Measurements from ENCODE around the gene DMRT2. TPM values are rescaled to one million over a fixed set of nuclear protein-coding genes. Genes with fewer than 3 reads are reported as not detected.

The DMRT2 gene
- total and polyA plus RNA-seq, 7 experiments from 2014 or later: 0.44 TPM; not detected in 6

DNA sequence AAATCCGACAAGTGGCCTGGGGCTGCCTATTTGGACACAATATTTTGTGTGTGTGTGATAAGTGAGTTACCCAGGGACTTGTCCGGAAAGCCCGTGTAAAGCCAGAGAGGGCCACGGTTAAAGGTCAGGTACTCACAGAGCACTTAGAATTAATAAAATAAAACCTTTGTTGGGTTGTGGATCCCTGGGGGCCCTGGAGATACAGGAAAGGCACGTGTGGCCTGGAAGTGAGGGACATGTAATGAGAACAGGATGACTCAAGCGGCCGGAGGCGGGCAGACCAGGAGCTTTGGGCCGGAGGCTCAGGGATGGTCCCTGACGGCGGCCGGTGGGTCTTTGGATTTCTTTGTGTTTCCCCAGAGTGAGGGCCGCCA, 1.0 kb downstream of the DMRT2 start:
- peaks cover 11 to 32% of the 10 kb centered on the region in 2 donors for H3K4me1 ChIP-seq (ENCODE audit: control insufficient read depth in 2 of 2, insufficient read depth in 2 of 2, low read length in 2 of 2)
- POLR2A ChIA-PET: no interaction called here

DNA sequence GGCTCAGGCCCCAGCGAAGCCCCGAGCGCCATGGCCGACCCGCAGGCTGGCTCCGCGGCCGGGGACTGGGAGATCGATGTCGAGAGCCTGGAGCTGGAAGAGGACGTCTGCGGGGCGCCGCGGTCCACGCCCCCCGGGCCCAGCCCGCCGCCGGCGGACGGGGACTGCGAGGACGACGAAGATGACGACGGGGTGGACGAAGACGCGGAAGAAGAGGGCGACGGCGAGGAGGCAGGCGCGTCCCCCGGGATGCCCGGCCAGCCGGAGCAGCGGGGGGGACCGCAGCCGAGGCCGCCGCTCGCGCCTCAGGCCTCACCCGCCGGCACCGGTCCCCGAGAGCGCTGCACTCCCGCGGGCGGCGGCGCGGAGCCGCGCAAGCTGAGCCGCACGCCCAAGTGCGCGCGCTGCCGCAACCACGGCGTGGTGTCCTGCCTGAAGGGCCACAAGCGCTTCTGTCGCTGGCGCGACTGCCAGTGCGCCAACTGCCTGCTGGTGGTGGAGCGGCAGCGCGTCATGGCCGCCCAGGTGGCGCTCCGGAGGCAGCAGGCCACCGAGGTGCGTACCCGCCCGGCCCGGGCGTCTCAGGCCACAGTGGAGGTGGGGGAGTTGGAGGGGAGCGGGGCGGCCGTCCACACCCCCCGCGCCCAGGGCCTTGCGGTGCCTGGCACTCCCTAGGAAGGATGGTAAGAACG, 1.6 kb downstream of the DMRT2 start:
- intact Hi-C loops (cut with micrococcal nuclease): loop anchor here in 1 of 2 donors (2.0 kb wide), 1 partner anchor 209 kb away; no protein-coding TSS in a partner anchor
- Mint-ChIP-seq H3K27me3 (peaks cover 83 to 93% (median 90%) of the 10 kb centered on the region in 5 donors), H3K4me3 (peak overlapping the region in 7 of 10 donors; percentile 63 to 87 (median 75)), H3K4me1 (peaks cover 31 to 52% (median 48%) of the 10 kb centered on the region in 7 donors), H3K36me3 (peaks cover 0 to 8% (median 5%) of the 10 kb centered on the region in 5 donors), H3K27ac (no peak overlapping the region), H3K9me3 (peaks cover 0 to 32% (median 18%) of the 10 kb centered on the region in 11 donors)
- POLR2A ChIA-PET: no interaction called here
- ATAC-seq (no peak), DNase-seq (no peak)
- CTCF ChIA-PET: no interaction called here
- Histone ChIP-seq H3K9me3 (ENCODE audit: control insufficient read depth in 2 of 3, low read length in 3 of 3) (no peaks in the 10 kb centered on the region), H3K27ac (ENCODE audit: low read depth, low read length) (no peak overlapping the region), H3K4me3 (ENCODE audit: low read length) (peak overlapping the region; percentile 24), H3K36me3 (ENCODE audit: control insufficient read depth in 2 of 3, insufficient read depth in 3 of 3, low read length in 3 of 3) (no peaks in the 10 kb centered on the region), H3K27me3 (ENCODE audit: control insufficient read depth in 2 of 2, insufficient read depth in 2 of 2, low read length in 2 of 2) (peaks cover 6 to 44% of the 10 kb centered on the region in 2 donors), H3K4me1 (ENCODE audit: control insufficient read depth in 2 of 2, insufficient read depth in 2 of 2, low read length in 2 of 2) (peaks cover 11 to 32% of the 10 kb centered on the region in 2 donors)

More for the DNA sequence above, 1.0 kb downstream of the DMRT2 start:
- intact Hi-C loops (cut with micrococcal nuclease): loop anchor here in 1 of 2 donors (2.0 kb wide), 1 partner anchor 208 kb away; no protein-coding TSS in a partner anchor
- CTCF ChIA-PET: no interaction called here
- ATAC-seq: no peak
- Histone ChIP-seq H3K36me3 (ENCODE audit: control insufficient read depth in 2 of 3, insufficient read depth in 3 of 3, low read length in 3 of 3) (no peaks in the 10 kb centered on the region), H3K27ac (ENCODE audit: low read depth, low read length) (no peak overlapping the region), H3K27me3 (ENCODE audit: control insufficient read depth in 2 of 2, insufficient read depth in 2 of 2, low read length in 2 of 2) (peaks cover 6 to 49% of the 10 kb centered on the region in 2 donors), H3K4me3 (ENCODE audit: low read length) (no peak overlapping the region), H3K9me3 (ENCODE audit: control insufficient read depth in 2 of 3, low read length in 3 of 3) (no peaks in the 10 kb centered on the region)
- Mint-ChIP-seq H3K4me1 (peaks cover 34 to 57% (median 51%) of the 10 kb centered on the region in 7 donors), H3K36me3 (peaks cover 0 to 8% (median 5%) of the 10 kb centered on the region in 5 donors), H3K4me3 (peak overlapping the region; percentile 31 to 87 (median 54)), H3K9me3 (peaks cover 0 to 32% (median 18%) of the 10 kb centered on the region in 11 donors), H3K27me3 (peaks cover 81 to 94% (median 90%) of the 10 kb centered on the region in 5 donors), H3K27ac (peak overlapping the region in 1 of 9 donors; percentile 46)
- DNase-seq: no peak

DNA sequence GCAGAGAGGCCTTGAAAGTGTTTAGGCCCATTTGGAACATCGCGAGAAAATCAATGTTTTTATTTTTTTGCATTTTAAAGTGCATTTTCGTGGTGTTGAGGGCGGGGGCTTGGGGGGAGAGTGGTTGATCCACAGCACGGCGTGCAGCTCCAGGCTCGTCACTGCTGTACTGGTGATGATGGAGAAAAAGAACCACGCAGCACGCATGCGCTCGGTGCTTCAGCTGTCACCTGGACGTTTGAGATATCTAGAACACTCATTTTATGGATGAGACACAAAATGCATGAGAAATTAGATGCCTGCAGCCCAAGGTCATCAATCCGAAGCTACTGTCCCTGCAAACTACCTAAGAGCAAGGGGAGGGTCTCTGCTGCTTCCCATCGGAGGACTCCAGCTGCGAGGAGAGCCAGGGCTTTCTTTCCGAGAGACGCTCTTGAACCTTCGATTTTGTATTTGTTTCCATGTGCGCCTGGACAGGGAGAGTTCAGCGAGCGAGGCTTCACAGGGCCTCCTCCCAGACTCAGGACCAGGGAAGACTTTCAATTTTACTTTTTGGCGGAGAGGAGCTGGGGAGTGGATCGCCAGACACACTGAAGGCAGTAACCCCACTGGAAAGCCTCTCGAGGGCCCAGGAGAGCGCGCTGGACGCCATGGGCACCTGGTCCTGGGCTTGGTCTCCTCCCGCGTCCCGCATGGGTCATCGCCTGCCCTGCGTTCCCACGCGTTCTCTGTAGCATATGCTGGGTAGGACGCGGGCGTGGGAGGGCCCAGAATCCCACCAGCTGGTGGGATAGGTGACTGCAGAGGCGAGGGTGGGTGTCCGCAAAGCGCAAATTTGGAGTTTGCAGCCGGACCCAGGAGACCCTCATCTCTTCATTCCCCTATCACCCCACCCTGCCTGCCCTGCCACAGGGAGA, 2.5 kb downstream of the DMRT2 start:
- Mint-ChIP-seq H3K9me3 (peaks cover 0 to 26% (median 16%) of the 10 kb centered on the region in 11 donors), H3K4me1 (peaks cover 23 to 43% (median 40%) of the 10 kb centered on the region in 7 donors), H3K27me3 (peaks cover 77 to 89% (median 86%) of the 10 kb centered on the region in 5 donors), H3K4me3 (peak overlapping the region in 9 of 10 donors; percentile 54 to 80 (median 65)), H3K36me3 (peaks cover 0 to 8% (median 5%) of the 10 kb centered on the region in 5 donors), H3K27ac (peak overlapping the region in 2 of 9 donors; percentile 52 to 82)
- H3K36me3 ChIP-seq (ENCODE audit: control insufficient read depth in 2 of 3, insufficient read depth in 3 of 3, low read length in 3 of 3): no peaks in the 10 kb centered on the region
- ChIA-PET CTCF (no interaction called here), POLR2A (no interaction called here)
- DNase-seq (no peak), ATAC-seq (no peak)
- no peaks in the 10 kb centered on the region for H3K9me3 ChIP-seq (ENCODE audit: control insufficient read depth in 2 of 3, low read length in 3 of 3)
- H3K4me3 ChIP-seq (ENCODE audit: low read length): peak overlapping the region; percentile 24
- H3K27ac ChIP-seq (ENCODE audit: low read depth, low read length): no peak overlapping the region
- peaks cover 6 to 35% of the 10 kb centered on the region in 2 donors for H3K27me3 ChIP-seq (ENCODE audit: control insufficient read depth in 2 of 2, insufficient read depth in 2 of 2, low read length in 2 of 2)
- intact Hi-C loops (cut with micrococcal nuclease): no loop called here
- peaks cover 5 to 29% of the 10 kb centered on the region in 2 donors for H3K4me1 ChIP-seq (ENCODE audit: control insufficient read depth in 2 of 2, insufficient read depth in 2 of 2, low read length in 2 of 2)

DNA sequence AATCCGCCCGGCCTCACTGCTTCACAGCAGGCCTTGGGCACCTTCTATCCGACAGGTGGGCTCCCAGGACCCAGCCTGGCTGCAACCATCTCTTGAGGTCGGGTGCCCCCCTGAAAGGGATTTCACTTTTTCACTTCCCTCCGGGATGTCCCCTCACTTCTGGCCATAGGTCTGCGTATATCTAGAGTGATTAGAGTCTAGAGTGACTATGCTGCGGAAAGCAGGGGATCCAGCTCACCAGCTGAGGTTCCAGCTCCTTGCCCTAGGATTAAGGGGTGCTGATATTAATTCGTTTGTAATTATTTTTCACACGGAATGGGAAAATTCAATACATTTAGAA, 3.1 kb downstream of the DMRT2 start:
- intact Hi-C loops (cut with micrococcal nuclease): no loop called here
- peak overlapping the region in 3 of 10 donors; percentile 9 to 80 (median 17) for H3K4me3 Mint-ChIP-seq
- peaks cover 0 to 23% (median 14%) of the 10 kb centered on the region in 11 donors for H3K9me3 Mint-ChIP-seq

DNA sequence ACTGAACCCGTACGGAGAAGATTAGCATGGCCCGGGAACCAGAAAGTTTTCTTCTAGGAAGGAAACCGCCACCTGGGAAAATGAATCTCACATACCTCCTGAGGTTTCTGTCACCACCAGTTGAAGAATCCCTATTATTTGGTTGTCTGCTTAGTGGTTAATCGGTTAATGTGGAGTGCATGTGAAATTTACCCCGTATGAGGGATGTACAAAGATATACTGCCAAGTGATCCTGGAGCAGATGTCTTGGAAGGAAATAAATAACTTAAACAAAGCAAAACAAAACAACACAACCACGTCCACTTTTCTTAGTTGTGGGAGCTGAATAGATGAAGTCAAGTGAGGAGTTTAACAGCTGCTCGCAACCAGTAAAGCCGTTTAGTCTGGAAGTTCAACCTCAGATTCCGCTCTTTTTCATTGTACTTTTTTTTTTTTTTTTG, 3.8 kb downstream of the DMRT2 start:
- H3K9me3 Mint-ChIP-seq: peaks cover 0 to 18% (median 9%) of the 10 kb centered on the region in 11 donors
- H3K27ac ChIP-seq (ENCODE audit: low read depth, low read length): no peak overlapping the region
- POLR2A ChIA-PET: no interaction called here
- DNase-seq: no peak
- intact Hi-C loops (cut with micrococcal nuclease): no loop called here
- peaks cover 3 to 18% of the 10 kb centered on the region in 2 donors for H3K4me1 ChIP-seq (ENCODE audit: control insufficient read depth in 2 of 2, insufficient read depth in 2 of 2, low read length in 2 of 2)
- H3K4me1 Mint-ChIP-seq: peaks cover 10 to 29% (median 26%) of the 10 kb centered on the region in 7 donors
- ATAC-seq: no peak
- no peaks in the 10 kb centered on the region for H3K36me3 ChIP-seq (ENCODE audit: control insufficient read depth in 2 of 3, insufficient read depth in 3 of 3, low read length in 3 of 3)
- peaks cover 6 to 21% of the 10 kb centered on the region in 2 donors for H3K27me3 ChIP-seq (ENCODE audit: control insufficient read depth in 2 of 2, insufficient read depth in 2 of 2, low read length in 2 of 2)
- no peak overlapping the region for H3K4me3 ChIP-seq (ENCODE audit: low read length)
- peaks cover 0 to 7% (median 2%) of the 10 kb centered on the region in 5 donors for H3K36me3 Mint-ChIP-seq
- peaks cover 67 to 83% (median 83%) of the 10 kb centered on the region in 5 donors for H3K27me3 Mint-ChIP-seq
- CTCF ChIA-PET: no interaction called here
- H3K9me3 ChIP-seq (ENCODE audit: control insufficient read depth in 2 of 3, low read length in 3 of 3): no peaks in the 10 kb centered on the region
- no peak overlapping the region for H3K4me3 Mint-ChIP-seq
- H3K27ac Mint-ChIP-seq: no peak overlapping the region

More for the DNA sequence above, 3.1 kb downstream of the DMRT2 start:
- peaks cover 0 to 8% (median 5%) of the 10 kb centered on the region in 5 donors for H3K36me3 Mint-ChIP-seq
- no peaks in the 10 kb centered on the region for H3K9me3 ChIP-seq (ENCODE audit: control insufficient read depth in 2 of 3, low read length in 3 of 3)
- peaks cover 6 to 29% of the 10 kb centered on the region in 2 donors for H3K27me3 ChIP-seq (ENCODE audit: control insufficient read depth in 2 of 2, insufficient read depth in 2 of 2, low read length in 2 of 2)
- peaks cover 71 to 87% (median 85%) of the 10 kb centered on the region in 5 donors for H3K27me3 Mint-ChIP-seq
- no peak overlapping the region for H3K27ac Mint-ChIP-seq
- CTCF ChIA-PET: no interaction called here
- POLR2A ChIA-PET: no interaction called here
- no peak overlapping the region for H3K4me3 ChIP-seq (ENCODE audit: low read length)
- no peaks in the 10 kb centered on the region for H3K36me3 ChIP-seq (ENCODE audit: control insufficient read depth in 2 of 3, insufficient read depth in 3 of 3, low read length in 3 of 3)
- no peak overlapping the region for H3K27ac ChIP-seq (ENCODE audit: low read depth, low read length)
- DNase-seq (no peak), ATAC-seq (no peak)
- H3K4me1 ChIP-seq (ENCODE audit: control insufficient read depth in 2 of 2, insufficient read depth in 2 of 2, low read length in 2 of 2): peaks cover 3 to 23% of the 10 kb centered on the region in 2 donors
- peaks cover 17 to 37% (median 33%) of the 10 kb centered on the region in 7 donors for H3K4me1 Mint-ChIP-seq

DNA sequence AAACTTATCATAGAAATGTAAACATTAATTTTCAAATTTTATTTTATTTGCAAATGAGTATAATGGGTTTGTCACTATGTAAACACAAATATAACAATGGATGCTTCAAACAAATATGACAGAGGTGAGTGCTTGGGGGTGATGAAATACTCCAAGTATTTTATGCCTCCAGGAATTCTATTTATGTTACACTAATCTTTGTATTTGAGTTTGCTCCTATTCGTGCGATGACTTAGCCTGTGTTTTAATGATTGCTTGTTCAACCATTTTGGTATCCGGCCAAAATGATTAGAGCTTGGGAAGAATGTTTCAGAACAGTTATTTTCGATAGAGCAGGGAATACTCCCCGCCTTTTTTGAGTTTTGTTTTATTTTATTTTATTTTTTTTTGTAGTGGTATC, 5.0 kb downstream of the DMRT2 start:
- Histone ChIP-seq H3K36me3 (ENCODE audit: control insufficient read depth in 2 of 3, insufficient read depth in 3 of 3, low read length in 3 of 3) (no peaks in the 10 kb centered on the region), H3K27ac (ENCODE audit: low read depth, low read length) (no peak overlapping the region), H3K4me3 (ENCODE audit: low read length) (no peak overlapping the region), H3K4me1 (ENCODE audit: control insufficient read depth in 2 of 2, insufficient read depth in 2 of 2, low read length in 2 of 2) (peaks cover 3 to 10% of the 10 kb centered on the region in 2 donors), H3K9me3 (ENCODE audit: control insufficient read depth in 2 of 3, low read length in 3 of 3) (no peaks in the 10 kb centered on the region), H3K27me3 (ENCODE audit: control insufficient read depth in 2 of 2, insufficient read depth in 2 of 2, low read length in 2 of 2) (peaks cover 6 to 10% of the 10 kb centered on the region in 2 donors)
- intact Hi-C loops (cut with micrococcal nuclease): no loop called here
- CTCF ChIA-PET: no interaction called here
- Mint-ChIP-seq H3K4me3 (no peak overlapping the region), H3K36me3 (no peaks in the 10 kb centered on the region), H3K27ac (no peak overlapping the region), H3K27me3 (peaks cover 57 to 79% (median 75%) of the 10 kb centered on the region in 5 donors), H3K9me3 (peaks cover 0 to 9% (median 0%) of the 10 kb centered on the region in 11 donors), H3K4me1 (peaks cover 4 to 18% (median 16%) of the 10 kb centered on the region in 7 donors)
- no peak for ATAC-seq
- POLR2A ChIA-PET: no interaction called here
- DNase-seq: no peak
